Activated naive CD8-positive, alpha-beta T cell treated with anti-CD3 and anti-CD28 coated beads for 36 hours (primary cell): ENCODE data around the gene BZW1. TPM values are rescaled to one million over a fixed set of nuclear protein-coding genes. Genes with fewer than 3 reads are reported as not detected.
"Not testable (repeated sequence)": the region's sequence is repeated elsewhere in the genome, so short reads cannot be mapped to it uniquely, and the experiment has no call there.

Source experiments
- DNase-seq: peaks from one replicate; pipeline ENCODE4 v3.0.0; 2021
- H3K27ac Mint-ChIP-seq: one replicate; pipeline ENCODE4 v1.8.0; 2022; ENCODE audit warnings: mild to moderate bottlenecking, moderate library complexity, mixed read lengths
- H3K27me3 Mint-ChIP-seq: one replicate; pipeline ENCODE4 v1.8.0; 2022; ENCODE audit warnings: mild to moderate bottlenecking, mixed read lengths
- H3K36me3 Mint-ChIP-seq: one replicate; pipeline ENCODE4 v1.8.0; 2021; ENCODE audit warnings: mild to moderate bottlenecking, mixed read lengths
- H3K4me1 Mint-ChIP-seq: one replicate; pipeline ENCODE4 v1.8.0; 2021; ENCODE audit warnings: mixed read lengths
- H3K4me3 Mint-ChIP-seq: one replicate; pipeline ENCODE4 v1.8.0; 2022; ENCODE audit warnings: mild to moderate bottlenecking, moderate library complexity, mixed read lengths
- H3K9me3 Mint-ChIP-seq: one replicate; pipeline ENCODE4 v1.8.0; 2022; ENCODE audit warnings: mixed read lengths
- total RNA-seq, 2 experiments: library from RNA; stranded (reverse); gene quantifications; one replicate each; pipeline ENCODE4 v1.2.3, GENCODE V29; 2021

The BZW1 gene
- total RNA-seq, 2 experiments from 2014 or later = 549 to 557 TPM

DNA sequence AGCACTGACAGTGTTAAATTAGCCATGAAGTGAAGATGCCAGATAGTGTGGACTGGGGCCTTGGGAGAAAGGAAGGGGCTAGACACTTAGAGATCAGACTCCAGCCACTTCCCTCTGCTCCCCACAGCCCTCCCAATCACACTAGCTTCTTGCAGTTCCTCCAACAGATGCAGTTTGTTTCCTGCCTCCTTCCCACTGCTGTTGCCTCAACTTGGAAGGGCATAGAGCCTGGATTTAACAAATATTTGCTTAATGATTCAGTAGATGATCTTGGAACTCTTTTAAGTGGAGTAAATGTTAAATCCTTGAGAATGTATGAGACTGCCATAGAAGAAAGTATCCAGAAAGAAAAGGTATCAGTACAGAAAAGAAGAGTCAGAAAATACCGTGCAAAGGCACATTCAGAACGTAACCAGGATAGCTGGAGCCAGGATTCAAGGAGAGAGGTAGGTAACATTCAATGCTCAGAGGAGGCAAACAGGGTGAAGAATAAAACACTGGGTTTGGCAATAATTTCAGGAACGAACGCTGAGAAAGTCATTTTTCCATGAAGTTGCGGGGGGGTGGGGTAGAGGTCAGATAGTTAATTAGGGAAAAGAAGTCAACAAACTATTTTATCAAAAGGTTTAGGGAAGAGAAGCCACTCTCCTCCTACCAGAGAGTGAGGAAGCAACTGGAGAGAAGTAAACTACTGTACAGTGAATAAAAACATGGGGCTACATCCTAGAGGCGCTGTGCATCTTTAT, 1.3 kb upstream of the BZW1 start:
- DNase-seq = no peak
- no peaks in the 10 kb centered on the region for H3K9me3 Mint-ChIP-seq
- H3K27me3 Mint-ChIP-seq = no peaks in the 10 kb centered on the region
- peak overlapping the region; percentile 99 for H3K4me3 Mint-ChIP-seq
- H3K27ac Mint-ChIP-seq = peak overlapping the region; percentile 98
- peaks cover 40% of the 10 kb centered on the region for H3K4me1 Mint-ChIP-seq
- peaks cover 31% of the 10 kb centered on the region for H3K36me3 Mint-ChIP-seq

DNA sequence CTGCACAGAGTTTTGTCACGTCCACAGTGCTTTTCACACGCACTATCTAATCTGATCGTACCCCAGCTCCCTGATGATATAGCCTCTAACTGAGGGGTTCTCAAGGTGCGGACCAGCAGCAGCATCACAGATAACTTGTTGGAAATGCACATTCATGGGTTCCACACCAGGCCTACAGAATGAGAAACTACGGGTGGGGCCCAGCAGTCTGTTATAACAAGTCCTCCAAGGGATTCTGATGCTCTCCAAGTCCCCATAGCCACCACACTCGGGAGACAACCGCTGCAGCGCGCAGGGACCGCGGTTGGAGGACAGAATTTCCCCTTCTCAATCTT, 745 bp upstream of the BZW1 start:
- H3K27me3 Mint-ChIP-seq = no peaks in the 10 kb centered on the region
- H3K27ac Mint-ChIP-seq = peak overlapping the region; percentile 98
- peaks cover 46% of the 10 kb centered on the region for H3K4me1 Mint-ChIP-seq
- no peaks in the 10 kb centered on the region for H3K9me3 Mint-ChIP-seq
- H3K4me3 Mint-ChIP-seq = peak overlapping the region; percentile 99
- peaks cover 36% of the 10 kb centered on the region for H3K36me3 Mint-ChIP-seq
- DNase-seq = no peak

DNA sequence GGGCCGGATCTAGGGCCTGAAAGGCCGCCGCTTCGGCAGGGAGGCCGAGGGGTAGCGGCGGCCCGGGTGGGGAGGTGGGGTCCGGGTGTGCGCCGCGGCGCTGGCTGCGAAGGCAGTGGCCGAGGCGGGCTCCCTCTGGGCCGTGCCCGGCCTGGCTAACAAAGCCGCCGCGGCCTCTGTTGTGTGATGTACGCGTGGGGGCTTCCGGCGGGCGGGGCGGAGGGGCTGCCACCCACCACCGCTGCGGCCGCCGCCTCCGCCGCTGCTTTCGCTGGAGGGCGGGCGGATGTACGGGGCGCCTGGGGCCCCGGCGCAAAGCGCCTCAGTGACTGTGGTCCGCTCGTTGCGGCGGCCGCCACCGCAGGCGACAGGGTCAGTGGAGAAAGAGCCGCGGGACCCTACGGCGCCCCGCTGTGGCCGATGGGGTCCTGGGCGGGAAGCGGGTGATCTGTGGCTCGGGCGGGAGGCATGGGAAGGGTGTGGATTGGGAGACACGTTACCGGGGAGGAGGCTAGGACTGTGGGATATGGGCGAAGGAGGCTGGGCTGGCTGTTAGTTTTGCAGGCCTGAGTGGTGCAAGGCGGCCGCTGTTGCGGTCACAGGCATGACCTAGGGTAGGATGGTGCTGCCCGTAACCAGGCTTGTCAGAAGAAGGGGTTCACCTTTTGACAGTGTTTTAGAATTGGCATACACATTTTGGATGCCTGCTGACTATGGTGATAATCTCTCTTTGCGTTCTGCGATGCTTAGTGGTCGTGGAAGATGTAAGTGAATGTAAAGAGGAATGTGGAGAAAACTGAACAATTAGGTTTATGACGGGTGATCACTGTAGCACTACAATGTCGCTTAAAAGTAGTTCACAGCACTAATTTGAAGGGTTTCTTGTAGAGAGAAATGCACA, 662 bp downstream of the BZW1 start:
- peak overlapping the region; percentile 98 for H3K27ac Mint-ChIP-seq
- no peaks in the 10 kb centered on the region for H3K9me3 Mint-ChIP-seq
- peaks cover 48% of the 10 kb centered on the region for H3K36me3 Mint-ChIP-seq
- peak overlapping the region; percentile 99 for H3K4me3 Mint-ChIP-seq
- no peaks in the 10 kb centered on the region for H3K27me3 Mint-ChIP-seq
- peaks cover 56% of the 10 kb centered on the region for H3K4me1 Mint-ChIP-seq
- peak; percentile 81 for DNase-seq

DNA sequence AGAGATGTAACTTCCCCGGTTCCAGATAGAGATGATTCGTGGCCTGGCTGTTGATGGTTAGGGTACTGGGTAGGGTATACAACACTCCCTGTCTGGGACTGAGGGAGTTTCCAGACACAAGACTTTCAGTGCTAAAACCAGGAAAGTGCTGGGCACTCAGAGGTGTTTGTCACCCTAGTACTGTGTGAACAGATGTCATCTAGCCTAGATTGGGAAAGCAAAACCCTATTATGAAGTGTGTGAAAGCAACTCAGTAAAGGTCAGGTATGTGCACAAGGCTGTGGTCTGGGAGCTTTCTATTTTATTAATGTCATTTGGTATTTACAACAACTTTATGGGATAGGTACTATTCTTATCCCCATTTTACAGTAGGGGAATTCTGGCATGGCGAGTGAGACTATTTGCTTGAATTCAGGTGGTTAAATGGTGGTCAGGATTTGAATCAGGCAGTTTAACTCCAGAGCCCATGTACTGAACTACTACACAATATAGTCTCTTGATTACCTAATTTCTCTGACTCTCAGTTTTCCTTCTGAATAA, 2.6 kb downstream of the BZW1 start:
- Mint-ChIP-seq H3K9me3 (no peaks in the 10 kb centered on the region), H3K4me3 (peak overlapping the region; percentile 99), H3K27me3 (no peaks in the 10 kb centered on the region), H3K4me1 (peaks cover 66% of the 10 kb centered on the region), H3K27ac (peak overlapping the region; percentile 92), H3K36me3 (peaks cover 62% of the 10 kb centered on the region)
- peak; percentile 43 for DNase-seq

DNA sequence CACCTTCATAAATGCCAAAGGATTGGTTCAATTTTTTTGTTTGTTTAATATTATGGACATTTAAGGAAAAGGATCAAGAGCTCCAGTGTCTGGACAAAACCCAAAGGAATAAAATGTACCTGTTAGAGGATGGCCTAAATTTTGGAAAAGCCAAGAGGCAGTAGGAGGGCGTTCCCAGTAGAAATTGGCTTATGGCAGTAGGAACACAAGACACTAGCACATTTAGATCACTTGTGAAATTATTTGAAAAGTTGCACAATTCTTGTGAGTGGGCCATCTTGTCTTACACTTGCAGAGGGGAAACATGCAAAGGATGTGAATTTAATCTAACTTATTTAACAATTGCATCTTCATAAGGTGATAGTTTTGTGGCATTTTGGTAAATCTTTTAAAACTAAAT, 3.2 kb downstream of the BZW1 start:
- peaks cover 66% of the 10 kb centered on the region for H3K4me1 Mint-ChIP-seq
- no peaks in the 10 kb centered on the region for H3K9me3 Mint-ChIP-seq
- no peaks in the 10 kb centered on the region for H3K27me3 Mint-ChIP-seq
- H3K36me3 Mint-ChIP-seq = peaks cover 66% of the 10 kb centered on the region
- H3K27ac Mint-ChIP-seq = peak overlapping the region; percentile 92
- H3K4me3 Mint-ChIP-seq = peak overlapping the region; percentile 99
- no peak for DNase-seq

DNA sequence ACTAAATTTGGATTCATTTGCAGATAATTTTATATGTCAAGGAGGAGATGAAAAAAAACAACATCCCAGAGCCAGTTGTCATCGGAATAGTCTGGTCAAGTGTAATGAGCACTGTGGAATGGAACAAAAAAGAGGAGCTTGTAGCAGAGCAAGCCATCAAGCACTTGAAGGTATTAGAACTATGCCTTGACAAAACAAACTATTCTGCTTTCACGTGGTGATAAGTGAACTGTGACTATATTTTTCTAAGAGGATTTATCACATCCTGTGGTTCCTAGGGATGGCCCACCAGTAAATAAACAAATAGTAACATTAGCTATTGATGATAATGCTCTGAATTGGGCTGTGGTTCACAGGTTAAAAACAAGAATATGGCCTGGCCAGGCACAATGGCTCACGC, 7.0 kb downstream of the BZW1 start:
- H3K4me1 Mint-ChIP-seq = peaks cover 59% of the 10 kb centered on the region
- H3K9me3 Mint-ChIP-seq, H3K4me3 Mint-ChIP-seq, DNase-seq, H3K27me3 Mint-ChIP-seq: not testable (repeated sequence)
- peak overlapping the region; percentile 75 for H3K27ac Mint-ChIP-seq
- H3K36me3 Mint-ChIP-seq = peaks cover 71% of the 10 kb centered on the region

DNA sequence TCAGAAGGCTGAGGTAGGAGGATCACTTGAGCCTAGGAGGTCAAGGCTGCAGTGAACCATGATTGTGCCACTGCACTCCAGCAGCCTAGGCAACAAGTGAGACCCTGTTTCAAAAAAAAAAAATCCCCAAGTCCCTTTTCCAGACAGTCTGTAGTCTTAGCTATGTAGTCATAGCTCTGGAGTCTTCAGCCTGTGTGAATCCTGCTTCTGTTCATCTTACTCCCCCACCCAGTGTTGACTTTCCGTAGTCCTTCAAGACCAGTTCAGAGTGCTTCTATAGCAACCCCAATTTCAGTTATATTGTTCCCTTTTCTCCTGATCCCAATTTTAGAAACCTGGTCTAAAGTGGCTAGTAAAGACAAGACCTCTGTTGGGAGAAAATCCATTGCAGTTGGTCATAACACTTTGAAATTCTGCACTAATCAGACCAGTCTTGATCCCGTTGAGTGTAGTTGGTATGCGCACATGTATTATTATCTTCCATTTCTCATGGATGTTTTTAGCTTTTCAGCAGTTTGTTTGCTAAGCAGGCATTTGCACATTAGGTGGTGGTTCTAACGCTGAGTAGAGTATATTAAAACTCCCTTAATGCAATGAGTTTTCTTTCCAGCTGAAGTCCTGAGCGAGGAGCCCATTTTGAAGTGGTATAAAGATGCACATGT, 9.0 kb downstream of the BZW1 start:
- Mint-ChIP-seq H3K4me1 (peaks cover 39% of the 10 kb centered on the region), H3K4me3 (no peak overlapping the region), H3K9me3 (no peaks in the 10 kb centered on the region), H3K36me3 (peaks cover 58% of the 10 kb centered on the region), H3K27ac (peak overlapping the region; percentile 25), H3K27me3 (no peaks in the 10 kb centered on the region)
- no peak for DNase-seq

DNA sequence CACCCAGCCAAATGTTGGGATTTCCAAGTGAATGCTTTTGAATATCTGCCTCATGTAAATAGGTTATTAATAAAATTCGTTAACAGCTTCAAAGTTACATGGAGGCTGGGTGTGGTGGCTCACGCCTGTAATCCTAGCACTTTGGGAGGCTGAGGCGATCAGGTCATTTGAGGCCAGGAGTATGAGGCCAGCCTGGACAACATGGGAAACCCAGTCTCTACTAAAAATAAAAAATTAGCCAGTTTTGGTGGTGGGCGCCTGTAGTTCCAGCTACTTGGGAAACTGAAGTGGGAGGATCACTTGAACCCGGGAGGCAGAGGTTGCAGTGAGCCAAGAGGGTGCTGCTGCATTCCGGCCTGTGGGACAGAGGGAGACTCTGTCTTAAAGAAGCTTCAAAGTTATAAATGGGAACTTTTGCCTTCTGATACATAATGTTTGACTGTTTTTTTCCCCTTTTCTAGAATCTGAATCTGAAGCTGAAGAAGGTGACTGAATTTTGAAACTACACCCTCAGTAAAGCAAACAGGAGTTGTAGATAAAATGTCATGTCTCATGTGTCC, 10.1 kb downstream of the BZW1 start:
- peak overlapping the region; percentile 45 for H3K27ac Mint-ChIP-seq
- H3K4me3 Mint-ChIP-seq = no peak overlapping the region
- H3K27me3 Mint-ChIP-seq = no peaks in the 10 kb centered on the region
- no peaks in the 10 kb centered on the region for H3K9me3 Mint-ChIP-seq
- peaks cover 49% of the 10 kb centered on the region for H3K36me3 Mint-ChIP-seq
- DNase-seq = no peak
- H3K4me1 Mint-ChIP-seq = peaks cover 33% of the 10 kb centered on the region

DNA sequence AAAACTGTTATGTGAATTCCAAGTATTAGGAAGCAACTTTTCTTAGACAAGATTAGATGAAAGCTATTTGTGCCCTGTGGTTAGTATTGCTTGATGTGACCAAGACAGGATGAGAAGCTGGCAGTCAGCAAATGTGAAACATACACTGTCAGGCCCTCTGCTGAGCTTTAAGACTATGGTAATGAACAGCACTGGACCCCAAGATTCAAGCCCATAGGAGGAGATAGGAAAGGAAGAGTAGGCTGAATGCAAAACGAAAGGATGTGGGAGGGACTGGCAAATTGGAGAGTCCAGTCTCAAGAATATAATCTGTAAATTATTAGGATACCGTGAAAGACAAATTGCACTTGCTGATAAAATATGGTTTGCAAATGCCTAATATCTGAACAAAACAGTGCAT, 16.4 kb downstream of the BZW1 start:
- DNase-seq = no peak
- H3K27me3 Mint-ChIP-seq = no peaks in the 10 kb centered on the region
- H3K9me3 Mint-ChIP-seq = no peaks in the 10 kb centered on the region
- H3K4me3 Mint-ChIP-seq = no peak overlapping the region
- peaks cover 21% of the 10 kb centered on the region for H3K36me3 Mint-ChIP-seq
- peaks cover 15% of the 10 kb centered on the region for H3K4me1 Mint-ChIP-seq
- H3K27ac Mint-ChIP-seq = no peak overlapping the region

DNA sequence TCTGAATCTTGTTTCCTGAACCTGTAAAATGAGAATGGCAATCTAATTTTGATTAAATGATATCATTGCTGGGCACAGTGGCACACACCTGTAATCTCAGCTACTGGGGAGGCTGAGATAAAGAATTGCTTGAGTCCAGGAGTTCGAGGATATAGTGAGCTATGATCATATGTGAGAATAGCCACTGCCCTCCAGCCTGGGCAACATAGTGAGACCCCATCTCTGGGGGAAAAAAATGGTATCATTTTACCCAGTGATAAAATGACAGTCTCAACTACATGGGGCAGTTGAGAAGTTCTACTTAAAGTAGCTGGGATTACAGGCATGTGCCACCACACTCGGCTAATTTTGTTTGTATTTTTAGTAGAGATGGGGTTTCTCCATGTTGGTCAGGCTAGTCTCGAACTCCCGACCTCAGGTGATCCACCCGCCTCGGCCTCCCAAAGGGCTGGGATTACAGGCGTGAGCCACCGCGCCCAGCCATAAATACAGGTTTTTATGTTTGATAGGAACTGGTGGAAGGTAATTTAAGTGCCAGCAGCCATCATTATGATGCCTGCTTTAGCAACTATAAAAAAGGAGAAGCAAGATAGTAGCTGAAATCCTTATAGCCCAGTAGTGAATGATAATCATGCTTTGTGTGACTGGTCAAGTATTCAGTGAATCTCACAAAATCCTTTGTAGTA, 17.0 kb downstream of the BZW1 start:
- Mint-ChIP-seq H3K36me3 (peaks cover 21% of the 10 kb centered on the region), H3K27ac (no peak overlapping the region), H3K27me3 (no peaks in the 10 kb centered on the region), H3K9me3 (no peaks in the 10 kb centered on the region), H3K4me3 (no peak overlapping the region), H3K4me1 (peaks cover 15% of the 10 kb centered on the region)
- no peak for DNase-seq

DNA sequence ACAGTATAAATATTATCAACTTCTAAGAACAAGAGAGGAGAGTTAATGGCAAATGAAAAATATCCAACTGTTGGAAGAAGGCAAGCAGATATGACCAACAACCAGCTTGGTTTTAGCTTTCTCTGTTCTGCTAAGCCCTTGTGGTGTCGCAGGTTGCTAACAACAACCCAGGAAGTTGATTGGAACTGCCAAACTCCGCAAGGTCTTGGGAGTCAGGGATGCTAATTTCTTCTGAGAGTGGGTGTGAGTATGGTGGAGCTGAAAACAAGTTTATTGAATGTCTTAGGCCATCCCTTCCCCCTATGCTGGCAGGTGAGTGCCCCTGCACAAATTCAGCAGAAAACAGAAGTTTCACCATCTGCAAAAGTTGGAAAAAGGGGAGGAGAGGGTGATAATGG, 17.5 kb downstream of the BZW1 start:
- Mint-ChIP-seq H3K9me3 (no peaks in the 10 kb centered on the region), H3K4me1 (peaks cover 15% of the 10 kb centered on the region), H3K36me3 (peaks cover 21% of the 10 kb centered on the region), H3K27ac (no peak overlapping the region), H3K27me3 (no peaks in the 10 kb centered on the region), H3K4me3 (no peak overlapping the region)
- DNase-seq = no peak

DNA sequence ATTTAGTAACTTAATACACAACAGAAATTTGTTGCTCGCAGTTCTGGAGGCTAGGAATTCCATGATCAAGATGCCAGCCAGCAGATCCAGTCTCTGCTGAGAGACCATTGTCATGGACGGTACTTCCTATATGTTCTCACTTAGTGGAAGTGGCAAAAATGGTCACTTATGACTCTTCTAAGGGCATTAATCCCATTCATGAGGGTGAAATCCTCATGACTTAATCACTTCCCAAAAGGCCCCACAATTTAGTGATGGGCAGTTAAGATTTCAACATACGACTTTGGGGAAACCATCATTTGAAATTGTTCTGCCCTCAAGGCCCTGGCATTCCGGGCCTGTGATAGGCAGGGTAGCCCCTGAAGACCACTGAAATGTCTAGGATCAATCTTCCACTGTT, 23.0 kb downstream of the BZW1 start:
- no peak overlapping the region for H3K4me3 Mint-ChIP-seq
- DNase-seq = no peak

DNA sequence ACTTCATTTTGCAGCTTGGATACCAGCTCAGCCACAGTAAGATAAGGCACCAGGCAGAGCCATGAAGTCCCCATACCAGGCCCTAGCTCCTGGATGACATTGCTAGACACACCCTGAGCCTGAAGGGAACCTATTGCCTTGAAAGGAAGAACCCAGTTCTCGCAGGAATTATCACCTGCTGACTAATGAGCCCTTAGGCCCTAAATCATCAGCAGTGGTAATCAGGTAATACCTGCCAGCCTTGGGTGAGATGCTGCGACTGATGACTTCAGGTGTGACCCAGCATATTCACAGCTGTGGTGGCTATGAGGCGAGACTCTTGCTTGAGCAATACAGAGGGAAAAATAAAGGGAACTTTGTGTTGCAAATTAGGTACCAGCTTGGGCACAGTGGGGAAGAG, 27.8 kb downstream of the BZW1 start:
- Mint-ChIP-seq H3K4me3 (no peak overlapping the region), H3K9me3 (peaks cover 6% of the 10 kb centered on the region), H3K36me3 (peaks cover 2% of the 10 kb centered on the region)

More for the DNA sequence above, 23.0 kb downstream of the BZW1 start:
- H3K27me3 Mint-ChIP-seq = no peaks in the 10 kb centered on the region
- H3K9me3 Mint-ChIP-seq = peaks cover 6% of the 10 kb centered on the region
- peaks cover 3% of the 10 kb centered on the region for H3K36me3 Mint-ChIP-seq
- no peaks in the 10 kb centered on the region for H3K4me1 Mint-ChIP-seq
- H3K27ac Mint-ChIP-seq = no peak overlapping the region

More for the DNA sequence above, 27.8 kb downstream of the BZW1 start:
- no peak overlapping the region for H3K27ac Mint-ChIP-seq
- DNase-seq = no peak
- H3K27me3 Mint-ChIP-seq = no peaks in the 10 kb centered on the region
- H3K4me1 Mint-ChIP-seq = no peaks in the 10 kb centered on the region
